ENCODE measurements around the gene SMAD6.

SMAD6 gene

DNA sequence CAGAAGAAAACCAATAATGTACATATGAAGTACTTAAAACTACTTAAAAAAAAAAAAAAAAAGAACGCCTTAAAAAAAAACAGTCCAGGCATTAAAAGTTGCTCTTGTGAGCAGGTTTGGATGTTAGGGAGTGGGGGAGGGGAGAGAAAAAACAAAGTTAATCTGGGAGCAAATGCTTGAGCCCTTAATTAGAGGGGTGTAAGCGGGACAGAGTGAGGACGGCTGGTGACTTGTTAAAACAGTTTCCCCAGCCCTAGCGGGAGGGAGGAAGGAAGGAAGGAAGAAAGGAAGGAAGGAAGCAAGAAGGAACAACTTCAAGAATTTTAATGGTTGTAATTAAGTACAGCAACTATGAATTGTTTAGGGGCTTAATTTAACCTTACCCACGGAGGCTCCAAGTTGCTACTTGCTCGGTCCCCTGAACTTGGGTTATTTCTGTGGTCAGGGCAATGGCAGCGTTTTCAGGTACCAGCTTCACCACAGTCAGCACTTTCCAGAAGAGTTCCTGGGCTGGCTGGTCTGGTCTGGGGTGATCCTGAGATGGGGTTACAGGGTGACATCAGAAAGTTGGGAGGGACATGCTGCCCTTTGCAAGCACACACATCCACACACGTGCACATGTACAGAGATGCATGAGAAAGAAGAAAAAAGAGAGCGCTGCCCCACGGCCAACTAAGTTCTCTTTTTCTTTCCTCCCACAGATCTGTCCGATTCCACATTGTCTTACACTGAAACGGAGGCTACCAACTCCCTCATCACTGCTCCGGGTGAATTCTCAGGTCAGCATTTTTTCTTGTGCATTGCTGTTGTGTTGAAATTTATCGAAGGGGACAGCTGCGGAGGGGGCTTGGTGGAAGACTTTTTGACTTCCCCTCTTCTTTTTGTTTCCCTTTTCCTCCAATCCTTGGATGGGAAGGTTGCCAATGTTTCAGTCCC is 14.0 kb downstream of the SMAD6 start:
- TF ChIP-seq, protein P1, sequence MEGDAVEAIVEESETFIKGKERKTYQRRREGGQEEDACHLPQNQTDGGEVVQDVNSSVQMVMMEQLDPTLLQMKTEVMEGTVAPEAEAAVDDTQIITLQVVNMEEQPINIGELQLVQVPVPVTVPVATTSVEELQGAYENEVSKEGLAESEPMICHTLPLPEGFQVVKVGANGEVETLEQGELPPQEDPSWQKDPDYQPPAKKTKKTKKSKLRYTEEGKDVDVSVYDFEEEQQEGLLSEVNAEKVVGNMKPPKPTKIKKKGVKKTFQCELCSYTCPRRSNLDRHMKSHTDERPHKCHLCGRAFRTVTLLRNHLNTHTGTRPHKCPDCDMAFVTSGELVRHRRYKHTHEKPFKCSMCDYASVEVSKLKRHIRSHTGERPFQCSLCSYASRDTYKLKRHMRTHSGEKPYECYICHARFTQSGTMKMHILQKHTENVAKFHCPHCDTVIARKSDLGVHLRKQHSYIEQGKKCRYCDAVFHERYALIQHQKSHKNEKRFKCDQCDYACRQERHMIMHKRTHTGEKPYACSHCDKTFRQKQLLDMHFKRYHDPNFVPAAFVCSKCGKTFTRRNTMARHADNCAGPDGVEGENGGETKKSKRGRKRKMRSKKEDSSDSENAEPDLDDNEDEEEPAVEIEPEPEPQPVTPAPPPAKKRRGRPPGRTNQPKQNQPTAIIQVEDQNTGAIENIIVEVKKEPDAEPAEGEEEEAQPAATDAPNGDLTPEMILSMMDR (IDR thresholded peaks at IDR 0.05; ENCODE audit: extremely low read depth, insufficient read depth, missing control alignments), result no peak
- no peak for DNase-seq (ENCODE audit: low spot score)
- in situ Hi-C loops (cut with MboI; ENCODE audit: low pct_unique_long_range_greater_than_20kb, low sequenced_read_pairs, unreplicated experiment), result no loop called here

DNA sequence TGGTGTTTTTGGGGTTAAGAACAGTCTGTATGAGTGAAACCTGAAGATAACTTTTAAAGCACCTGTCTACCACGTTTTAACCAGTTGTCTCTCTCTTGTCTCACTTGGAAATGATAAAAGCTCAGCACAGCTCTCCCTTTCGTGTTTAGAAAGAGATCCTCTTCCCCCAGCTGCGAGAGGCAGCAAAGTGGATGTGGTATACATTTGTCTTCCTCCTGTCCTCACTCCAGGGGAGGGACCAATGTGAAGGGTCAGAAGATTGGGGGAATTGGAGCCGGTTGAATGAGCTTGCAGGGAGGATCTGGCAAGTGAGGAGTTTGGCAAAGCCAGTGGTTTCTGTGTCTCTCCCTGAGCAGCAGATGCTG is 14.6 kb downstream of the SMAD6 start:
- TF ChIP-seq, protein P1 (IDR thresholded peaks at IDR 0.05; ENCODE audit: extremely low read depth, insufficient read depth, missing control alignments), result no peak
- in situ Hi-C loops (cut with MboI; ENCODE audit: low pct_unique_long_range_greater_than_20kb, low sequenced_read_pairs, unreplicated experiment), result no loop called here

DNA sequence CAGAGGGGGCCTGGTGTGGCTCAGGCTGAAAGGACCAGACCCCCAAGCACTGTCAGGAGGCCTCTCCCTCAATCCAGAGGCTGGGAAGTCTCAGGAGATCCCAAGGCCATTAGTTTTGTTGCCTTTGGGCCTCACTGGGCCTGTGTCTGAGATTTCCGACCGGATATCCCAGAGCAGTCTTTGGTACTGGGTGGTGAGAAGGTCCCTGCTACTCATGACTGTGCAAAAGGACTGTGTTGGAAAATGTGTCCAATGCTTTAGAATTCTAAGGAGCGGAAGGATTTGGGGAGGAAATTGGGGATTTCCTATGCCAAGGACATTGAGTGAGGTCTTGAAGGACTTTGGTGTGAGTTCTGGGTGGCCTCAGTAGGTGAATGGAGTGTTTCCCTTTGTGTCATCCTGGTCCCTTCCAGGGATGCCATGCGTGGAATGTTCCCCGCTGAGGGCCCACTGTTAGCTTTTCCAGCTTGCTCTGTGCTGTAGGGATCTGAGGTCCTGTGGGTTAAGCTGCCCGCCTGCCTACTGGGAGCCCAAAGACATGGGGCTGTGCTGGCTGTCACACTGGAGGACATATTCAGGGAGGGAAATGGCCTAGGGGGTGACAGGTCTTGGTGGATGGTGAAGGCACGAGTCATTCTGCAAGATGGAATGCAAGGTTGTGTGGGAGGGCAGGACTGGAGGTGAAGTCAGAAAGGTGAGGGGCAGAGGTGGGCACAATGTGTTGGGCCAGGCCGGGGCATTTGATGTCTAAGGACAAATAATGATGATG is 16.4 kb downstream of the SMAD6 start:
- no peak for DNase-seq (ENCODE audit: low spot score)
- in situ Hi-C loops (cut with MboI; ENCODE audit: low pct_unique_long_range_greater_than_20kb, low sequenced_read_pairs, unreplicated experiment), result no loop called here
- TF ChIP-seq, protein P1 (IDR thresholded peaks at IDR 0.05; ENCODE audit: extremely low read depth, insufficient read depth, missing control alignments), result no peak

More for the DNA sequence above, 14.6 kb downstream of the SMAD6 start:
- no peak for DNase-seq (ENCODE audit: low spot score)

DNA sequence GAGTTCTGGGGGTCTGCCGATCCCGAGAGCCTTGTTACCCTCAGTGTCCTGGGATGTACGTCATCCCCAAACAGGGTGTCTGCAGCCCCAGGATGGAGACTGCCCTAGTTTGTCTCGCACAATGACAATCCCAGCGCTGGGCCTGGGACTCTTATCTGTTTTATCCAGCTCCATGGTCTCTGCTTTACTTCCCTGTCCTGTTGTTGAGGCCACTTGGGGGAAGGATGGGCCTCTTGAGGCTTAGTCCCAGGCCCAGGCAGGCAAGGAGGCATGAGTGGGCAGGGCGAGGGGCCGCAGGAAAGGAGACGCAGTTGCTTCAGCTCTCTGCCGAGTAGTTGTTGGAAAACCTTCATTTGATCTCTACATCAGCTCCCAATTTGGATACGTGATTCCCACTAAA is 17.4 kb downstream of the SMAD6 start:
- in situ Hi-C loops (cut with MboI; ENCODE audit: low pct_unique_long_range_greater_than_20kb, low sequenced_read_pairs, unreplicated experiment), result no loop called here
- DNase-seq (ENCODE audit: low spot score), result no peak
- TF ChIP-seq, protein P1 (IDR thresholded peaks at IDR 0.05; ENCODE audit: extremely low read depth, insufficient read depth, missing control alignments), result no peak

DNA sequence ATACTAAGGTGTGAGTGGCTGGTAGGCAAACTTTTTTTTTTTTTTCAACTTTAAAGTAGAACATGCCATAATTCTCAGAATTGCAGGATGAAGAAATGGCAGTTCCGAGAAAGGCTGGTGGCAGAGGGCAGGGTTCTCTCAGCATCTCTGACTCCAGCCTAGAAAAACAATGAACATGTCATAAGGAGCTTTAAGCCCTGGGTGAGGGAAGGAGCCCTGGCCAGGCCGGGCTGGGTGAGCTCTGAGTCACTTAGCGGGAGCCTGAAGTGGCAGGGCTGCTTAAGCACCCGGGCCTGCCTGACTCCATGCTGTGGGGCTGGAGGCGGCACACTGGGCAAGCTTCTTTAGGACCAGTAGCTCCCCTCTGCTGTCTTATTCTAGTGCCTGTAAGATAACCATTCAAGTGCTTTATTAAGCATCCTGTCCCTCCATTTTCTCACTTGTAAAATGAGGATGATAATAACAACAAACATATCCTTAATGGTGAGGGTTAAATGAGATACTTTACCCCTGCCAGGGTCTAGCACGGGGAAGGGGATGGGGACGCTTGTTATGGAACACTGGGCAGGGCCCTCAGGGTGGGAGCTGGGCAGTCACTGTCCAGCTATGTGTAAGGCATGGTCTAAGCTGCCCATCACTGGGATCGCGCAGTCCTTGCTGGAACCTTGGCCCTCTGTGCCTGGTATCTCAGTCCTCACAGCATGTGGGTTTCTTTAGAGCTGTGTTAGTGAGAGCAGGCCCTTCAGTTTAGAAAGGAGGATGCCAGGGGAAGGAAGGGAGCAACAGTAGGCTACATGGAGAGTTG is 18.4 kb downstream of the SMAD6 start:
- in situ Hi-C loops (cut with MboI; ENCODE audit: low pct_unique_long_range_greater_than_20kb, low sequenced_read_pairs, unreplicated experiment), result no loop called here
- DNase-seq (ENCODE audit: low spot score), result no peak
- TF ChIP-seq, protein P1 (IDR thresholded peaks at IDR 0.05; ENCODE audit: extremely low read depth, insufficient read depth, missing control alignments), result no peak

DNA sequence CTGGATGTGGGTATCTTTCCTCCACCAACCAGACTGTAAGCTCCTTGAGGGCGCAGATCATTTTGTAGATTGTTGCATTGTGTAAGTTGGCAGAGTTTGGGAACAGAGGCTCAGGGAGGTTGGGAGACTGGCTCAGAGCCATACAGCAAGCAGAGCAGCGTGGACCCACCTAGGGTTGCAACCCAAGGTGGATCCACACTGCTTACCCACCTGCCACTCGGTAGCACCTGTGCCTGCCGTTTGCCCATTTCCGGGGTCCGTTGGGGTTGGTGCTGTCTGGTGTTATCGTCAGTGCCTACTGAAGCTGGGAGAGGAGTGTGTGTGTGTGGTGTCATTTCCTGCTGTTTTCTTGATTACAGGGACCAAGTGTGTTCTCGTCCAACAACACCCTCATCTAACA is 19.0 kb downstream of the SMAD6 start:
- in situ Hi-C loops (cut with MboI; ENCODE audit: low pct_unique_long_range_greater_than_20kb, low sequenced_read_pairs, unreplicated experiment), result no loop called here
- DNase-seq (ENCODE audit: low spot score), result no peak
- TF ChIP-seq, protein P1 (IDR thresholded peaks at IDR 0.05; ENCODE audit: extremely low read depth, insufficient read depth, missing control alignments), result no peak
